Thyroid gland (tissue), 4 donors: ENCODE measurements around the gene HSPA6. TPM values are rescaled to one million over a fixed set of nuclear protein-coding genes. Genes with fewer than 3 reads are reported as not detected.

Source experiments
- DNase-seq, 2 donors: peaks; one replicate each; pipeline ENCODE4 v3.0.0-alpha.2; 2019
- H3K27ac ChIP-seq, 3 donors: fragments of 200-600 bp; sonication (generic); 1 replicate in 2 of 3; 2 replicates in 1 of 3; pipeline ENCODE4 v1.5.1; 2016 to 2019; ENCODE audit warnings: mild to moderate bottlenecking in 1 of 3, moderate library complexity in 1 of 3
- H3K27me3 ChIP-seq: fragments of 200-600 bp; sonication (generic); one replicate; pipeline ENCODE4 v1.5.1; 2019
- H3K36me3 ChIP-seq, 2 donors: fragments of 200-600 bp; sonication (generic); one replicate each; pipeline ENCODE4 v1.5.1; 2016 to 2019
- H3K4me1 ChIP-seq, 2 donors: fragments of 200-600 bp; sonication (generic); one replicate each; pipeline ENCODE4 v1.5.1; 2017 to 2019
- H3K4me3 ChIP-seq, 3 donors: fragments of 200-600 bp; sonication (generic); replicated peaks in 1 of 3; 1 replicate in 2 of 3; 2 replicates in 1 of 3; pipeline ENCODE4 v1.5.1; 2016; ENCODE audit warnings: mild to moderate bottlenecking in 1 of 3
- H3K9me3 ChIP-seq: fragments of 200-600 bp; sonication (generic); one replicate; pipeline ENCODE4 v1.5.1; 2017
- POLR2A ChIP-seq, 2 donors: fragments of 450-650 bp; IDR thresholded peaks; one replicate each; pipeline ENCODE4 v1.6.1; 2017; ENCODE audit warnings: antibody characterized with exemption in 2 of 2, mild to moderate bottlenecking in 2 of 2, moderate library complexity in 1 of 2
- WGBS, 2 donors: methylation state at CpG; one replicate each; pipeline ENCODE4 v1.1.5; 2017; 5-methylcytosine and 5-hydroxymethylcytosine counted together
- intact Hi-C: fragments of 100-400 bp; cut with DNase I; formaldehyde crosslinking; loops from one replicate; pipeline ENCODE4 v1.15.1; 2023
- total RNA-seq, 4 donors: library from RNA; depleted of rRNA; stranded (reverse); fragments of >200 nt; gene quantifications; one replicate each; pipeline ENCODE4 v1.2.3, GENCODE V29; 2016
- TF ChIP-seq, protein P1 (sequence below), 6 experiments: fragments of 200-600 bp in 3 of 6; fragments of 450-650 bp in 3 of 6; sonication (generic) in 3 of 6; IDR thresholded peaks; one replicate each; pipeline ENCODE4 v1.5.1; 2016 to 2019; ENCODE audit warnings: antibody characterized with exemption in 6 of 6, mild to moderate bottlenecking in 2 of 6, inconsistent platforms in 1 of 6, moderate library complexity in 1 of 6

Gene HSPA6
- total RNA-seq, 4 donors from 2014 or later: 0.75 to 4.7 (median 2.7) TPM

DNA sequence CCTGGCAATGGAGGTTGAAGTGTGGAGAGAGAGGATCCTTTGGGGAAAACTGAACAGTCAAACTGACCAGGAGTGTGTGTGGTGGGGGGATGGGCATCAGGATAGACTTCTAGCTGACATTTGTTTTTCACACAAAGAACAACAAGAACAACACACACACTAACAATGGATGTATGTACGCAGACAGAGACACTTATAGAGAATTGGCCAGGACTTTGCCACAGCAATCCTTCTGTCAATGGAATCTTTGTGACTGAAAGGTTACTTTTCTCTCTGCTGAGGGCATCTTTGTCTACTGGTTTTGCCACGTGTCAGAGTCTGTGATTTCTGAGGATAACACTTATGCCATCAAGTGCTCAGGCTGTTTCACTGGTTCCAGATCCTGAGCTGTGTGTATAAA lies 31.5 kb upstream of the HSPA6 start:
- DNase-seq: no peak
- H3K4me3 ChIP-seq: no peak overlapping the region
- H3K27me3 ChIP-seq: no peaks in the 10 kb centered on the region
- no peak overlapping the region for H3K27ac ChIP-seq
- H3K4me1 ChIP-seq: no peaks in the 10 kb centered on the region
- H3K9me3 ChIP-seq: no peaks in the 10 kb centered on the region
- H3K36me3 ChIP-seq: no peaks in the 10 kb centered on the region
- TF ChIP-seq POLR2A (IDR thresholded peaks at IDR 0.05): no peak
- TF ChIP-seq, protein P1, sequence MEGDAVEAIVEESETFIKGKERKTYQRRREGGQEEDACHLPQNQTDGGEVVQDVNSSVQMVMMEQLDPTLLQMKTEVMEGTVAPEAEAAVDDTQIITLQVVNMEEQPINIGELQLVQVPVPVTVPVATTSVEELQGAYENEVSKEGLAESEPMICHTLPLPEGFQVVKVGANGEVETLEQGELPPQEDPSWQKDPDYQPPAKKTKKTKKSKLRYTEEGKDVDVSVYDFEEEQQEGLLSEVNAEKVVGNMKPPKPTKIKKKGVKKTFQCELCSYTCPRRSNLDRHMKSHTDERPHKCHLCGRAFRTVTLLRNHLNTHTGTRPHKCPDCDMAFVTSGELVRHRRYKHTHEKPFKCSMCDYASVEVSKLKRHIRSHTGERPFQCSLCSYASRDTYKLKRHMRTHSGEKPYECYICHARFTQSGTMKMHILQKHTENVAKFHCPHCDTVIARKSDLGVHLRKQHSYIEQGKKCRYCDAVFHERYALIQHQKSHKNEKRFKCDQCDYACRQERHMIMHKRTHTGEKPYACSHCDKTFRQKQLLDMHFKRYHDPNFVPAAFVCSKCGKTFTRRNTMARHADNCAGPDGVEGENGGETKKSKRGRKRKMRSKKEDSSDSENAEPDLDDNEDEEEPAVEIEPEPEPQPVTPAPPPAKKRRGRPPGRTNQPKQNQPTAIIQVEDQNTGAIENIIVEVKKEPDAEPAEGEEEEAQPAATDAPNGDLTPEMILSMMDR (IDR thresholded peaks at IDR 0.05): no peak
- 54 to 55% methylated on average over 2 of the region's 2 CpGs for WGBS, 2 donors
- intact Hi-C loops: no loop called here

DNA sequence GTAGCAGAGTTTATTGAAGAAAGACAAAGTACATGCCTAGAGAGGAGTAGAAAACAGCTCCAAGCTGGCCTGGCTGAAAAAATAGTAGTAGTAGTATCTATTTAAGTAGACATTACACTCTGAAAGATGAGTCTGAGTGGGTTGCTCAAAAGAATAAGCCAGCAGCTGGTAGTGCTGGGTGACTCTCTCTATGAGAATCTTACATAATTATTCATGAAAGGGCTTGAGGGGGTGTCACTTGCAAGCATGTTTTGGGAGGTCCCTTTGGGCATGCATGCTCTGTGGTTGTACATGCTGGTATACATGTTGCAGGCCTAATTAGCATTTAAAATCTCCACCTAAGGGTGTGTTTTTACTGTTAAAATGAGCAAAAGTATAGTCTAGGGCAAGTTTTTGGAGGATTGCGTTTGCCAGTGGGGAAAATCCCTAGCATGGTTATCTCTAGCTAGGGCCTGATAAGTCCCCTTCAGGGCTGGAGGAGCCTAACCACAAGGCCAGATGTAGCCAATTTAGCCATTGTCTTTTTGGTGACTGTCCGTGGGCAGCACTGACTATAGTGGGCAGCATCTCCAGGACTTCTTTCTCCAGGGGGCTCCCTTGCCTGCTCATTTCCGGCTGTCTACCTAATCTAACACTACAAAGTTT lies 30.1 kb upstream of the HSPA6 start:
- intact Hi-C loops: no loop called here
- H3K9me3 ChIP-seq: no peaks in the 10 kb centered on the region
- TF ChIP-seq, protein P1 (IDR thresholded peaks at IDR 0.05): no peak
- no peak for TF ChIP-seq POLR2A (IDR thresholded peaks at IDR 0.05)
- no peak for DNase-seq
- WGBS, 2 donors: 61 to 68% methylated on average over 3 of the region's 3 CpGs
- H3K27ac ChIP-seq: no peak overlapping the region
- H3K27me3 ChIP-seq: no peaks in the 10 kb centered on the region
- H3K36me3 ChIP-seq: no peaks in the 10 kb centered on the region
- H3K4me3 ChIP-seq: no peak overlapping the region
- no peaks in the 10 kb centered on the region for H3K4me1 ChIP-seq

DNA sequence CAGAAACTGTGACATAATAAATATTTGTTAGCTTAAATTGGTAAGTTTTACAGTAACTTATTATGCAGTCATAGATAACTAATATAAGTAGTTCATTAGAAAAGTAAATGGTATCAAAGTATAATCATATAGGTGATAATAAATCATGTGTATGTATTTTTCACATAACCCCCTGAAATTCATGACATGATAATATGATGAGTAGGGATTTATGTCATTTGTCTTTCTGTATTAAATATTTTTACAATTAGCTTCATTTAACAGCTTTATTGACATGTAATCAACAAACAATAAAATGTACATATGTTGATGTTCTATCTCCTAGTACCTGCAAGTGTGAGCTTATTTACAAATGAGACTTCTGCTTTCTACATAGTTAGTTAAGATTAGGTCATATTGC lies 28.9 kb upstream of the HSPA6 start:
- Histone ChIP-seq H3K4me1 (peaks cover 0 to 4% of the 10 kb centered on the region in 2 donors), H3K36me3 (no peaks in the 10 kb centered on the region), H3K9me3 (no peaks in the 10 kb centered on the region), H3K27ac (no peak overlapping the region), H3K27me3 (no peaks in the 10 kb centered on the region), H3K4me3 (no peak overlapping the region)
- DNase-seq: no peak
- intact Hi-C loops: no loop called here
- TF ChIP-seq POLR2A (IDR thresholded peaks at IDR 0.05): no peak
- TF ChIP-seq, protein P1 (IDR thresholded peaks at IDR 0.05): no peak

DNA sequence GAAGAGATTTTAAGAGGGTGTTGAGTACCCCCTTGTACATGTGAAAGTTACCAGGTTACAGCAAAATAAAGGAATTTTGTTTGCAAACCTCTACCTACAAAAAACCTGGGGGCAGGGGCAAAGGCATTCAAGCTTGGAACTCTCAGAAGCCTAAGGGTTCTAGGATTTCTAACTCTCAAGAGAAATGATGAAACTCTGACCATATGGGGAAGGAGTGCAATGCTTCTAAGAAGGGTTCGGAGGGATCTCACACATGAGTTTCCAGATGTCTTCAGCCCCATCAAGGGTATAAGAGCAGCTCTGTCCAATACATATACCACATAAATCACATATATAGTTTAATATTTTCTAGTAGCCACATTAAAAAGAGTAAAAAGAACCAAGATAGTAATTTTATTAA lies 26.4 kb upstream of the HSPA6 start:
- no peaks in the 10 kb centered on the region for H3K36me3 ChIP-seq
- WGBS, 2 donors: 89 to 90% methylated on average over 1 of the region's 1 CpG
- no peak for DNase-seq
- H3K9me3 ChIP-seq: no peaks in the 10 kb centered on the region
- H3K27me3 ChIP-seq: no peaks in the 10 kb centered on the region
- H3K4me3 ChIP-seq: no peak overlapping the region
- H3K27ac ChIP-seq: no peak overlapping the region
- H3K4me1 ChIP-seq: peaks cover 0 to 4% of the 10 kb centered on the region in 2 donors
- no peak for TF ChIP-seq POLR2A (IDR thresholded peaks at IDR 0.05)
- TF ChIP-seq, protein P1 (IDR thresholded peaks at IDR 0.05): no peak
- intact Hi-C loops: no loop called here

DNA sequence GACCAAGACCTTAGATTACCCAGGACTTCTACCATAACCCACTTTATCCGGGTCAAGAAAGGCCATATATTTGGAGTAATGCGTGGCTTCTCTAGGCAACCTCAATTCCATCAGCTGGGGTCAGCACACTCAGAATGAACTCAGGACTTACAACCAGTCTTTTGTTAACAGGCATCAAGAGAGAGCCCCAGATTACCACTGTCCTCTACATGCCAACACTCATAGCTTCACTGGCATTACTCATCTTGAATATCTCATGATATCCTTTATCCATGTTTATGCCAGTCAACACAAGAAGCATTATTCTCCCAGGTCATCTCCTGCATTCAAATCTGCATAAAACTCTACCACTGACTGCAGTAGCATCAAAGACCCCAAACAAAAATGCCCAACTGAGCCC lies 25.7 kb upstream of the HSPA6 start:
- intact Hi-C loops: no loop called here
- H3K36me3 ChIP-seq: no peaks in the 10 kb centered on the region
- H3K9me3 ChIP-seq: no peaks in the 10 kb centered on the region
- peaks cover 0 to 4% of the 10 kb centered on the region in 2 donors for H3K4me1 ChIP-seq
- 94 to 98% methylated on average over 2 of the region's 2 CpGs for WGBS, 2 donors
- no peak overlapping the region for H3K27ac ChIP-seq
- H3K4me3 ChIP-seq: no peak overlapping the region
- DNase-seq: no peak
- TF ChIP-seq POLR2A (IDR thresholded peaks at IDR 0.05): no peak
- TF ChIP-seq, protein P1 (IDR thresholded peaks at IDR 0.05): no peak
- H3K27me3 ChIP-seq: no peaks in the 10 kb centered on the region
